OCI-LY1 (cell line): ENCODE measurements around the gene LRRC3B.

Experiments used
- H2AFZ ChIP-seq: fragments of 200-600 bp; sonication (generic), shearing (Covaris generic); 2 replicates; pipeline ENCODE4 v1.6.0; 2014; ENCODE audit warnings: antibody characterized with exemption, mild to moderate bottlenecking, low read length
- H3F3A ChIP-seq: fragments of 200-600 bp; sonication (generic), shearing (Covaris generic); 2 replicates; pipeline ENCODE4 v1.6.0; 2014; ENCODE audit warnings: mild to moderate bottlenecking, antibody characterized with exemption, low read length, moderate library complexity; ENCODE audit not compliant: insufficient read depth
- H3K27ac ChIP-seq: fragments of 200-600 bp; sonication (generic); 2 replicates; pipeline ENCODE4 v1.5.1; 2014; ENCODE audit warnings: low read length, mixed run types, mild to moderate bottlenecking, low read depth; ENCODE audit not compliant: poor library complexity, severe bottlenecking
- H3K27me3 ChIP-seq: fragments of 200-600 bp; sonication (generic); 2 replicates; pipeline ENCODE4 v1.6.0; 2014; ENCODE audit warnings: antibody characterized with exemption, mild to moderate bottlenecking, low read length, moderate library complexity; ENCODE audit not compliant: insufficient read depth
- H3K36me3 ChIP-seq: fragments of 200-600 bp; sonication (generic); 2 replicates; pipeline ENCODE4 v1.6.1; 2014; ENCODE audit warnings: mild to moderate bottlenecking, antibody characterized with exemption, low read length, moderate library complexity, mixed read lengths; ENCODE audit not compliant: insufficient read depth
- H3K4me1 ChIP-seq: fragments of 200-600 bp; sonication (generic); 2 replicates; pipeline ENCODE4 v1.5.1; 2014; ENCODE audit warnings: mild to moderate bottlenecking, low read length, moderate library complexity; ENCODE audit not compliant: insufficient read depth, severe bottlenecking
- H3K4me2 ChIP-seq: fragments of 200-600 bp; sonication (generic), shearing (Covaris generic); 2 replicates; pipeline ENCODE4 v1.6.1; 2014; ENCODE audit warnings: low read length
- H3K4me3 ChIP-seq: fragments of 200-600 bp; sonication (generic); 2 replicates; pipeline ENCODE4 v1.5.1; 2014; ENCODE audit warnings: low read length, low read depth, mild to moderate bottlenecking, mixed read lengths; ENCODE audit not compliant: poor library complexity, severe bottlenecking
- H3K79me2 ChIP-seq: fragments of 200-600 bp; shearing (Covaris generic); 2 replicates; pipeline ENCODE4 v1.6.1; 2016; ENCODE audit warnings: mixed run types, low read length, mixed read lengths; ENCODE audit not compliant: insufficient read depth
- H3K9ac ChIP-seq: fragments of 200-600 bp; sonication (generic), shearing (Covaris generic); 2 replicates; pipeline ENCODE4 v1.6.1; 2014; ENCODE audit warnings: mild to moderate bottlenecking, low read length, mixed read lengths
- H3K9me2 ChIP-seq: fragments of 200-600 bp; sonication (generic), shearing (Covaris generic); 2 replicates; pipeline ENCODE4 v1.6.1; 2014; ENCODE audit warnings: low read depth, mild to moderate bottlenecking, low read length, mixed read lengths
- H3K9me3 ChIP-seq: fragments of 200-600 bp; shearing (Covaris generic); 2 replicates; pipeline ENCODE4 v1.6.1; 2014; ENCODE audit warnings: low read length, mixed read lengths
- H4K20me1 ChIP-seq: fragments of 200-600 bp; sonication (generic), shearing (Covaris generic); 2 replicates; pipeline ENCODE4 v1.6.0; 2016; ENCODE audit warnings: mild to moderate bottlenecking, low read length; ENCODE audit not compliant: insufficient read depth
- EZH2 ChIP-seq: fragments of 200-600 bp; sonication (generic), shearing (Covaris generic); IDR thresholded peaks from 2 replicates; pipeline ENCODE4 v1.8.0; 2017; ENCODE audit warnings: borderline replicate concordance, mixed run types, mild to moderate bottlenecking, antibody characterized with exemption, low read length, moderate library complexity, mixed read lengths
- TF ChIP-seq, protein P1 (sequence below): fragments of 200-600 bp; sonication (generic), shearing (Covaris generic); IDR thresholded peaks from 2 replicates; pipeline ENCODE4 v1.5.1; 2017; ENCODE audit warnings: mild to moderate bottlenecking, antibody characterized with exemption, low read length, moderate library complexity, mixed read lengths

LRRC3B gene

DNA sequence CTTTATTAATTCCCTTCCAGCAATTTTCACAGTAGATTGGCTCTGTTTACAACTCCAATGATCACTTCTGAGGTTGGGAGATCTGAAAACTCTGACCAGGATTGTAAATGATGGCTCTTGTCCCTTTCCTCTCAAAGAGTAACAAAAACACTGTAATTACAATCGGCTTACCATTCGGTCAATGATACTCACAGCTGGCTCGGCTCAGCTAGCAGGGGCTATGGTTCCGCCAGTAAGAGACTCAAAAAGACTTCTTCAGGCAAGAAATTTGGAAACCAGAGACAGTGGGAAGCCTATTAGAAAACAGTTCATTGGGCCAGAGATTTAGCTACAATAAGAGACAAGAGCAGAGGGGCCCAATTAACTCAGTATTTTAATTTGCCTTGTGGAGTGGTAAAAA lies 96.6 kb downstream of the LRRC3B start:
- no peaks in the 10 kb centered on the region for H3K9me2 ChIP-seq
- H2AFZ ChIP-seq: no peak overlapping the region
- no peak overlapping the region for H3K9ac ChIP-seq
- no peak overlapping the region for H3K27ac ChIP-seq
- no peaks in the 10 kb centered on the region for H3K9me3 ChIP-seq
- no peak overlapping the region for H3K4me3 ChIP-seq
- TF ChIP-seq, protein P1, sequence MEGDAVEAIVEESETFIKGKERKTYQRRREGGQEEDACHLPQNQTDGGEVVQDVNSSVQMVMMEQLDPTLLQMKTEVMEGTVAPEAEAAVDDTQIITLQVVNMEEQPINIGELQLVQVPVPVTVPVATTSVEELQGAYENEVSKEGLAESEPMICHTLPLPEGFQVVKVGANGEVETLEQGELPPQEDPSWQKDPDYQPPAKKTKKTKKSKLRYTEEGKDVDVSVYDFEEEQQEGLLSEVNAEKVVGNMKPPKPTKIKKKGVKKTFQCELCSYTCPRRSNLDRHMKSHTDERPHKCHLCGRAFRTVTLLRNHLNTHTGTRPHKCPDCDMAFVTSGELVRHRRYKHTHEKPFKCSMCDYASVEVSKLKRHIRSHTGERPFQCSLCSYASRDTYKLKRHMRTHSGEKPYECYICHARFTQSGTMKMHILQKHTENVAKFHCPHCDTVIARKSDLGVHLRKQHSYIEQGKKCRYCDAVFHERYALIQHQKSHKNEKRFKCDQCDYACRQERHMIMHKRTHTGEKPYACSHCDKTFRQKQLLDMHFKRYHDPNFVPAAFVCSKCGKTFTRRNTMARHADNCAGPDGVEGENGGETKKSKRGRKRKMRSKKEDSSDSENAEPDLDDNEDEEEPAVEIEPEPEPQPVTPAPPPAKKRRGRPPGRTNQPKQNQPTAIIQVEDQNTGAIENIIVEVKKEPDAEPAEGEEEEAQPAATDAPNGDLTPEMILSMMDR: no peak
- TF ChIP-seq EZH2: no peak
- no peaks in the 10 kb centered on the region for H3K36me3 ChIP-seq
- H3K79me2 ChIP-seq: no peaks in the 10 kb centered on the region
- H3K4me1 ChIP-seq: no peaks in the 10 kb centered on the region
- no peaks in the 10 kb centered on the region for H3K27me3 ChIP-seq
- H4K20me1 ChIP-seq: no peaks in the 10 kb centered on the region
- no peaks in the 10 kb centered on the region for H3F3A ChIP-seq
- H3K4me2 ChIP-seq: no peak overlapping the region

DNA sequence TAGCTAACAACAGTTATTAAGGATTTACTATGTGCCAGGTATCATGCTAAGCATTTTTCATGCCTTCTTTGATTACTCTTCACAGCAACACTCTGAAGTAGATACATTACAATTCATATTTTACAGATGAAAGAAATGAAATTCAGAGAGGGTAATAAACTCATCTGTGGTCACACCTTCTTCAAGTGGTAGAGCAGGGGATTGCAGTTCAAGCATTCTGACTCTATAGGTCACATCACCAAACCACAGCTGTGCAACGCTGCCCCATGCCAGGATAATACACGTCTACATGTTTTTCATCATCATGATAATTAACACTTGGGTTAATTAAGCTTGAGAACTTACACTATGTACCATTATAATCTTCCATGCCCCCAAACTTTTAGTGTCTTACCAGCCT lies 98.5 kb downstream of the LRRC3B start:
- H3K4me3 ChIP-seq: no peak overlapping the region
- no peaks in the 10 kb centered on the region for H3K9me2 ChIP-seq
- no peak for TF ChIP-seq EZH2
- TF ChIP-seq, protein P1: no peak
- no peak overlapping the region for H3K9ac ChIP-seq
- no peaks in the 10 kb centered on the region for H3K27me3 ChIP-seq
- no peaks in the 10 kb centered on the region for H3K79me2 ChIP-seq
- H3K36me3 ChIP-seq: no peaks in the 10 kb centered on the region
- H3K4me2 ChIP-seq: no peak overlapping the region
- no peak overlapping the region for H2AFZ ChIP-seq
- H3K27ac ChIP-seq: no peak overlapping the region
- no peaks in the 10 kb centered on the region for H3K4me1 ChIP-seq
- H3F3A ChIP-seq: no peaks in the 10 kb centered on the region
- no peaks in the 10 kb centered on the region for H4K20me1 ChIP-seq
- no peaks in the 10 kb centered on the region for H3K9me3 ChIP-seq

DNA sequence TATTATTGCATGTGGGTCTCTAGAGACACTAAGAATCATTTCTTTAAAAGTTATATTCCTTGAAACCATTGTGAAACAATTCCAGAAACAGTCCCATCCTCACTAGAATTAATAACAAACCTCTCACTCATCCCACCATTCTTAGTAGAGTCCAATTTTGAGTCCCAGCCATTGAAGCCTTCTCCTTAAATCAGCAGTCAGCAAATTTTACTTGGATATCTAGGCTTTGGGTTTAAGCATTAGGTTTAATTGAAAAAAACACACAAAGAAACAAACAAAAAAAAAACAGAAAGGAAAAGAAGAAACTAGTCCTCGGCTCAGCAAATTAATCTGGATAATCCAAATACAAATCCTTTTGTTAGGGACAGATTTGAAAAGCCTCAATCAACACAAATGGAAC lies 109.3 kb downstream of the LRRC3B start:
- no peak overlapping the region for H2AFZ ChIP-seq
- no peaks in the 10 kb centered on the region for H3K36me3 ChIP-seq
- no peaks in the 10 kb centered on the region for H3F3A ChIP-seq
- no peak overlapping the region for H3K4me3 ChIP-seq
- H3K4me1 ChIP-seq: no peaks in the 10 kb centered on the region
- no peaks in the 10 kb centered on the region for H3K27me3 ChIP-seq
- H3K27ac ChIP-seq: no peak overlapping the region
- TF ChIP-seq, protein P1: no peak
- no peak for TF ChIP-seq EZH2
- H3K79me2 ChIP-seq: no peaks in the 10 kb centered on the region
- H3K9me2 ChIP-seq: no peaks in the 10 kb centered on the region
- no peak overlapping the region for H3K4me2 ChIP-seq
- H4K20me1 ChIP-seq: no peaks in the 10 kb centered on the region
- no peak overlapping the region for H3K9ac ChIP-seq
- no peaks in the 10 kb centered on the region for H3K9me3 ChIP-seq
